NCI-H1048 (cell line): ENCODE data around the gene CYBRD1.
"Not testable (repeated sequence)": the region's sequence is repeated elsewhere in the genome, so short reads cannot be mapped to it uniquely, and the experiment has no call there.

Source experiments
- DNase-seq: peaks from one replicate; lab custom pipeline; 2025; lab: John Stamatoyannopoulos, UW

Gene CYBRD1

GRCh38 chr2:171522052-171522787 lies at the start of gene CYBRD1:
Gene CYBRD1 (plus strand): TSS chr2:171522474. CDS start chr2:171522546, 72 bp downstream.
- DNase-seq, result no peak

DNA sequence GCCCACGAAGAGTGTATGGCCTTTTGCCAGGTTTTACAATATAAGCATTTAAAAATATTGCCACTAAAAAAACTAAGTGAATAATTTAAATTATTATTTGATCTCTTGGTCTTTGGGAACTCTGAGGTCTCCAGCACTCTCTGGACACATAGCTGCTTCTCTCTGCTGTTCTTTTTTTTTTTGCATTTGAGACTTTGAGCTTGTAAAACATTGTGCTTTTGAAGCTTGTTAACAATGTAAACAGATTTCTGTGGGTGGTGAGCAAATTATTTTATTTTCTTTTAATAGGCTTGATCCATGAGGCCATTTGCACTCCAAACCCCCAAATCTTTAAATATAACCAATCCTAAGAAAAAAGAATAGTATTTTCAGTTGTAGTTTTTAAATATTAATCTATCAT lies 46.3 kb upstream of the CYBRD1 start:
- DNase-seq, result no peak

- no peak for DNase-seq
Measured at GRCh38 chr2:171478345-171478744, 43.9 kb upstream of the CYBRD1 start.

DNA sequence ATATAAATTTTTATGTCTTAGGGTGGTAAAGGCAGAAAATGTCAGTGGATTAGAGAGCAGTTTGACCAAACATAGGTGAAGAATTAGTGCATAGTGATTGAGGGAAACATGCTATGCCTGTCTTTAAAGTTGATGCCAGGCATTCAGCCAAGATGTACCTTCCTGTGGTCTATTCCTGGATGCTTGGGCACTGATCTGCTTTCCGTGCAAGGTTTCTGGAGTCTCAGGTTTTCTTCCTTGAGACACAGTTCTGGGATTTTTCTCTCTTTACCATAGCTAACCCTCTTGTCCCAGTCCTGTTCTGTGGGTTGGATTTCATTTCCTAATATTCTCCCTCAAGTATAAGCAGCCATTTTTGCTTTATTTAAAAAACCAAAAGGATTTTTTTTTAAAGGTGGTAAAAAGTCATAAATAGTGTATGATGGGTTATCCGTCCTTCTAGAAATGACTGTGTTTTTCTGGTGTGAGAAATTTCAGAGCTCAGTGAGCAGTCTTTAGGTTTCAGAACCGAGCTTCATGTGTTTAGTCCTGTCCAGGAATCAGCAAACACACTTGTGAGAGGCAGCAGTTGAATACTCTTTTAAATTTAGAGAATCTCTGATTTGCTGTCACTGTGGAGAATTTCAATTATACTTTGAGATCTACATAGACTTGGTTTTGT lies 43.0 kb upstream of the CYBRD1 start:
- no peak for DNase-seq

- no peak for DNase-seq
Measured at GRCh38 chr2:171480908-171481307, 41.4 kb upstream of the CYBRD1 start.

- DNase-seq, result no peak
Measured at GRCh38 chr2:171482308-171482707, 40.0 kb upstream of the CYBRD1 start.

GRCh38 chr2:171482877-171483276 lies 39.4 kb upstream of the CYBRD1 start:
- DNase-seq, result no peak

GRCh38 chr2:171483793-171484192 lies 38.5 kb upstream of the CYBRD1 start:
- no peak for DNase-seq

DNA sequence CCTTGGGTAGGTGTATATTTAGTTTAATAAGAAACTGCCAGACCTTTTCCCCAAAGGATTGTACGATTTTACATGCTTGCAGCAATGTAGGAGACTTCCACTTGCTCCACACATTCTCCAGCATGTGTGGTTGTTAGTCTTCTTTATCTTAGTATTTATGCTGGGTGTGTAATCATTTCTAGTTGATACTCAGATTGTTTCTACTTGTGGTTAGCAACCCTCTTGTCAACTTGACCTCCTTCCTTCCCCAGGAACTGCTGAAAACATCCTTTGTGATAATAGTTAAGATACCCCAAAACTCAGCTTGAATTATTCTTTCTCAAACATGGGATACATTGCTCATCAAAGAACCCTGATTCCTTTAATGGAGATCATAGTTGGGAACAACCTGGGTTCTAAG lies 37.2 kb upstream of the CYBRD1 start:
- DNase-seq, result no peak

- no peak for DNase-seq
Measured at GRCh38 chr2:171487201-171487600, 35.1 kb upstream of the CYBRD1 start.

GRCh38 chr2:171487803-171488259 lies 34.4 kb upstream of the CYBRD1 start:
- no peak for DNase-seq

DNA sequence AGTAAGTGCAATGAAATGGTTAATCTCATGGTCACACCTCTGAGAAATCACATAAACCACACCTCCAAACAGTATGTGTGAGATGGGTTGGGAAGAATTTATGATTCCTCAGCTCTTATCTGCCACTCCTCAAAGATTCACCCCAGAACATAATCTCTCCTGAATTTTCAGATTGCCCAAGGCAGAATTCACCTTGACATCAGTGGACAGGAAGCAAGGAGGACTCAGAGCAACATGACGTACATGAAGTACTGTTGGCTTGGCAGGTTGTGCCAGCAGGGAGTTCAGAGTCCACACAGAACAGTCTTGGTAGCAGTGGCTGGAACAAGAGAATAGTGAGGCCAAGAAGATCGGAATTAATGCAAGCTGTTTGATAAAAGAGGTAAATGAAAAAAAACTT lies 31.7 kb upstream of the CYBRD1 start:
- DNase-seq, result no peak

GRCh38 chr2:171491292-171491691 lies 31.0 kb upstream of the CYBRD1 start:
- no peak for DNase-seq

DNA sequence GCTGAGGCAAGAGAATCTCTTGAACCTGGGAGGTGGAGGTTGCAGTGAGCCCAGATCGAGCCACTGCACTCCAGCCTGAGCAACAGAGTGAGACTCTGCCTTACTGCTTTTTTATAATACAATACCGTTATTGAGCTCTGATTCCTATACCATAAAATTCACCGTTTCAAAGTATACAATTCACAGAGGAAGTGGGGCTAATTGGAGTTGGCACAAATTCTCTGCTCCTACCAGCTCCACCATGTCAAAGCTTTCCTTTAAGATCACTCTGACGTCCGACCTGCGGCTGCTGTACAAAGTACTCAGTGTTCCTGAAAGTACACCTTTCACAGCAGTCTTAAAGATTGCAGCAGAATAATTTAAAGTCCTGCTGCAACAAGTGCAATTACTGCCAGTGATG lies 29.6 kb upstream of the CYBRD1 start:
- no peak for DNase-seq

DNA sequence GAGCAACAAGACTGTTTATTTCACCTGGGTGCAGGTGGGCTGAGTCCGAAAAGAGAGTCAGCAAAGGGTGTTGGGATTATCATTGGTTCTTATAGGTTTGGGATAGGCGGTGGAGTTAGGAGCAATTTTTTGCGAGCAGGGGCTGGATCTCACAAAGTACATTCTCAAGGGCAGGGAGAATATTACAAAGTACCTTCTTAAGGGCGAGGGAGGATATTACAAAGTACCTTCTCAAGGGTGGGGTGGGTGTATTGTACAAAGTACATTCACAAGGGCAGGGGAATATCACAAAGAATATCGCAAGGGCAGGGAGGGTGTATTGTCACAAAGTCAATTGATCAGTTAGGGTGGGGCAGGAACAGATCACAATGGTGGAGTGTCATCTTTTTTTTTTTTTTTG lies 24.6 kb upstream of the CYBRD1 start:
- not testable (repeated sequence) for DNase-seq

DNA sequence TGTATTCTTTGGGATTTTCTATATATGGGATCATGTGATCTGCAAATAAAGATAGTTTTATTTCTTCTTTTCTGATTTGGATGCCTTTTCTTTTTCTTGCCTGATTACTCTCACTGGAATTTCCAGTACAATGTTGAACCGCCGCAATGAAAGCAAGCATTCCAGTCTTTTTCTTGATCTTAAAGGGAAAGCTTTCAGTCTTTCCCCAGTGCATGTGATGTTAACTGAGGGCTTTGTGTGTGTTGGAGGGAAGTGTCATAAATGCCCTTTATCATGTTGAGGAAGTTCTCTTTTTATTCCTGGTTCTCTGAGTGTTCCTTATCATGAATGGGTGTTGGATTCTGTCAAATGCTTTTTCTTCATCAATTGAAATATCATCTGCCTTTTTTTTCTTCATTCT lies 16.9 kb upstream of the CYBRD1 start:
- no peak for DNase-seq

DNA sequence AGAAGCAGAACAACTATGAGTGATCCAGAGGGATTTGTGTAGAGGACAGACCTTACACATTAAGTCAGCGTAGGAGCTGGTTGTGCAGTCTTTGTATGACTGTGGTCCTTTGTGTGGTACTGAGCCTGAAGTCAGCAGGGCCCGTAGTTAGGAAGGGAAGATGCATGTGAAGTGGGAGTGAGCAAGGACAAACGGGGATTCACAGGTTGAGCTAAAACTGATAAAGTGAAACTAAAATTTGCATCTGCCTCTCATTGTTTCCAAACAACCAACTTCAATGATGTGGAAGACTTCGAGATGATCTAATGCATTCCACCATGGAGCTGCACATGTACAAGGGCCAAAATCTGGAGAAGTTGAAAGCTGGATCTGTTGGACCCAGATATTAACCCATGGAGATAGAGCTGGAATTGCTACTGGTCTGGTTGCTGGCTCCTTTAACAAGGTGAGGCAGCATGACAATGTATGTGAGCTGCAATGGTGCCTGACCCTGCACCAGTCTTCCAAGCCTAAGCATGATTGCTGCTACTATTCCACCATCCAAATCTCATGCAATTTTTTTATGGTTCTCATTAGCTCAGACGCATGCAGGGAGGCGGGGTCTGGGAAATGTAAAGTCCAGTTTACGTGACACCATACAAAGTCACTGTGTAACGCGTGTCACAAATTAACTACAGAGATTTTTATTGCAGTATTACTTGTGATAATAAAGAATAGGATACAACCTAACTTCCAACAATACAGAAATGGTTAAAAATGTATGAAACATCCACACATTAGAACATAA lies 12.1 kb upstream of the CYBRD1 start:
- no peak for DNase-seq

GRCh38 chr2:171512014-171512413 lies 10.3 kb upstream of the CYBRD1 start:
- no peak for DNase-seq

DNA sequence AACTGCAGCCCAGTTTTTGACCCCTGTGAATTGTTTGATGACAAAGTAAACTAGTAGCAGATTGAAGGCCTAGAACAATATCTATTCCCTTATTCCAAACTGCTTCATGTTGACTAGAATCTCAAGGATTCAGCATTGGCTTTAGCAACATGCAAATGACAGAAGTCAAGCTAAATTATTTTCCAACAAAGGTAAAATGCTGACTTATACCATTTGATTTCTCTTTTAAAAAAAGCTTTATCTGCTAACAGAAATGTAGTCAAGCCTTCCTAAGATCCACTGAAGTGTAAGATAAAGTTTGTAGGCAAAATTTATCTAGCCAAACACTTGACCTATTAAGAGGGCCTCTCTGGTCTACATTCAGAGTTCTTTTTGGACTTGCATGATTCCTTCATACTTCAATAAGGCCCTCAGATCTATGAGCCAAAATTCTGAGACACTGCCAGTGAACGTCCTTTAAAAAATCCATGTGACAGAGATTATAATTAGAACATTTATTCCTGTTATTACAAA lies 9.5 kb upstream of the CYBRD1 start:
- DNase-seq, result no peak

DNA sequence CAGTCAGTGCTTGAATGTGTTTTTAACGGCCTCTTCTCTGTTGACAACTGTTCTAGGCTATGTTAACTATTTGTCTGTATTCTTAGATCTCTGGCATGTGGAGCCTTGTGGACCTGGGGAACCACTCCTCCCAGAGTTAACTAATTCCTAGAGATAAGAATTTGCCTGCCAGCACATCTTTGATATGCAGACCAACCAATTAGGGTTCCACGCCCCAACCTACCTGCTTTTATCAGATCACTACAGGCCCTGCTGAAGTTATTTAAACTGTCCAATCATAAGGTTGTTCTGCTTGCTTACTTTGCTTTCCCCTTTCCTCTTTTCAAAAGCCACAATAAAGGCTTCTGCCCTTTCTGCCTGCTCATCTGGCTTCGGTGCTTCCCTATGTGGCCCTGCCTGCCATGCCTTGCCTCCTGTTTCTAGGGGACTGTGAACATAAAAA lies 8.5 kb upstream of the CYBRD1 start:
- no peak for DNase-seq

DNA sequence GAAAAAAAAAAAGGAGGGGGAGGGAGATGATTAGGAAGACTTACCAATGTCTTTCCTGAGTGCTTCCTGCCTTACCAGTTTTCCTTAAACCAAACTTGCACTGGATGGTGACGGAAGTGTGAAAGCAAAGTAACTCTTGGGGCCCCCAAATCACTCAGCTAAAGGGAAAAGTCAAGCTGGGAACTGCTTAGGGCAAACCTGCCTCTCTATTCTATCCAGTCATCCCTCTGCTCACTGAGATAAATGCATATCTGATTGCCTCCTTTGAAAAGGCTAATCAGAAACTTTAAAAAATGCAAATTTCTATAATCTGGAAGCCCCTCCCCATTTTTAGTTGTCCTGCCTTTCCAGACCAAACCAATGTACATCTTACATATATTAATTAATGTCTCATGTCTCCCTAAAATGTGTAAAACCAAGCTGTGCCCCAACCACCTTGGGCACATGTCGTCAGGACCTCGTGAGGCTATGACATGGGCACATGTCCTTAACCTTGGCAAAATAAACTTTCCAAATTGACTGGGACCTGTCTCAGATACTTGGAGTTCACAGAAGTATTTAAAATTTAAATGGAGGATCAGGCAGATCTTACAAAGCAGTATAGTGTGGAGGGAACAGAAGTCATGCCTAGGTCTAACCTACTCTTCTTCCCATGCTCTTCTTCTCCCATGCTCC lies 7.2 kb upstream of the CYBRD1 start:
- no peak for DNase-seq

- no peak for DNase-seq
Measured at GRCh38 chr2:171515672-171516298, 6.5 kb upstream of the CYBRD1 start.
